ENCODE measurements around the gene ATE1.

Gene ATE1

GRCh38 chr10:121690970-121691369, 236.9 kb downstream of the ATE1 start:
- Histone ChIP-seq H3K9me3 (no peaks in the 10 kb centered on the region), H3K36me3 (no peaks in the 10 kb centered on the region), H3K4me3 (ENCODE audit: low read depth, low read length) (no peak overlapping the region), H3K4me1 (peaks cover 7% of the 10 kb centered on the region), H3K27me3 (no peaks in the 10 kb centered on the region)
- TF ChIP-seq CTCF (IDR thresholded peaks at IDR 0.05; ENCODE audit: low read depth, low read length): no peak
- no peak for DNase-seq

All from BE2C (cell line).